HepG2 (cell line): ENCODE results near the gene MGST2. TPM values are rescaled to one million over a fixed set of nuclear protein-coding genes. Genes with fewer than 3 reads are reported as not detected.
A peak's percentile ranks its signal among the peaks of the same experiment; 100 is the strongest.

Experiments
- CCAR2 ChIP-seq: fragments of 200-400 bp; formaldehyde crosslinking; optimal IDR thresholded peaks from 2 replicates; pipeline ENCODE3; 2018; ENCODE audit warnings: low read depth, mild to moderate bottlenecking, low read length, moderate library complexity
- GTF2F1 ChIP-seq: fragments of 150-350 bp; IDR thresholded peaks from 2 replicates; pipeline ENCODE4 v1.6.1; 2014; ENCODE audit warnings: low read length
- RBFOX2 ChIP-seq: fragments of 200-400 bp; formaldehyde crosslinking; IDR thresholded peaks from 2 replicates; pipeline ENCODE4 v1.6.1; 2017; ENCODE audit warnings: low read depth, mild to moderate bottlenecking, low read length
- RXRB ChIP-seq: IDR thresholded peaks from 2 replicates; pipeline ENCODE4 v1.6.1; 2016; ENCODE audit warnings: borderline replicate concordance, missing genetic modification reagents, missing compliant biosample characterization
- ZMYM3 ChIP-seq: sonication (generic); formaldehyde crosslinking; IDR thresholded peaks from 2 replicates; pipeline ENCODE4 v1.5.1; 2020; ENCODE audit warnings: mild to moderate bottlenecking, missing genetic modification reagents
- ZNF280B ChIP-seq: sonication (generic); formaldehyde crosslinking; IDR thresholded peaks from 2 replicates; pipeline ENCODE4 v1.5.0; 2020; ENCODE audit warnings: missing genetic modification reagents, mild to moderate bottlenecking, borderline replicate concordance
- ZNF615 ChIP-seq: sonication (generic); formaldehyde crosslinking; IDR thresholded peaks from 2 replicates; pipeline ENCODE4 v1.5.0; 2020; ENCODE audit warnings: mild to moderate bottlenecking, missing genetic modification reagents, borderline replicate concordance
- polyA plus RNA-seq, 8 experiments: library from polyadenylated mRNA; depleted of rRNA in 3 of 8; stranded (reverse) in 7 of 8; unstranded in 1 of 8; fragments of >200 nt; fragmentation: Illumina TruSeq in 4 of 8; extraction: Trizol in 4 of 8; gene quantifications; 2 replicates each; pipeline versions ENCODE4 v1.2.1 to v1.2.3, GENCODE V29; 2011 to 2016; ENCODE audit warnings: low read depth in 4 of 8, missing spikeins in 1 of 8, mixed read lengths in 1 of 8; ENCODE audit not compliant: insufficient read depth in 1 of 8
- total RNA-seq, 5 experiments: library from RNA; depleted of rRNA; stranded (reverse); fragments of >200 nt; fragmentation: Illumina TruSeq; extraction: Trizol; gene quantifications; 2 replicates each; pipeline ENCODE4 v1.2.3, GENCODE V29; 2016; ENCODE audit warnings: low read depth in 1 of 5
- TF ChIP-seq, protein P1 (sequence below): sonication (generic); formaldehyde crosslinking; IDR thresholded peaks from 2 replicates; pipeline ENCODE4 v1.5.0; 2020; ENCODE audit warnings: mild to moderate bottlenecking, missing genetic modification reagents
- TF ChIP-seq, protein P2 (sequence below): IDR thresholded peaks from 2 replicates; pipeline ENCODE4 v1.6.1; 2018; ENCODE audit warnings: missing genetic modification reagents, mild to moderate bottlenecking, missing compliant biosample characterization

The MGST2 gene
- total and polyA plus RNA-seq, 2 of the 13 experiments (the other 11 are each of a cell fraction or from before 2014, with no cell fraction given) = 205 to 416 TPM

- TF ChIP-seq ZNF280B = no peak
- no peak for TF ChIP-seq RXRB (CRISPR knock-in tag)
- no peak for TF ChIP-seq GTF2F1
- TF ChIP-seq ZMYM3 = peak; percentile 26; the same call in 1 of the 2 replicates
- peak; percentile 75; the same call in 1 of the 2 replicates for TF ChIP-seq ZNF615 (CRISPR knock-in tag)
- 0 out of 2 replicates have a peak, but pooled peaks have one; percentile 4 for TF ChIP-seq RBFOX2
- TF ChIP-seq, protein P1, sequence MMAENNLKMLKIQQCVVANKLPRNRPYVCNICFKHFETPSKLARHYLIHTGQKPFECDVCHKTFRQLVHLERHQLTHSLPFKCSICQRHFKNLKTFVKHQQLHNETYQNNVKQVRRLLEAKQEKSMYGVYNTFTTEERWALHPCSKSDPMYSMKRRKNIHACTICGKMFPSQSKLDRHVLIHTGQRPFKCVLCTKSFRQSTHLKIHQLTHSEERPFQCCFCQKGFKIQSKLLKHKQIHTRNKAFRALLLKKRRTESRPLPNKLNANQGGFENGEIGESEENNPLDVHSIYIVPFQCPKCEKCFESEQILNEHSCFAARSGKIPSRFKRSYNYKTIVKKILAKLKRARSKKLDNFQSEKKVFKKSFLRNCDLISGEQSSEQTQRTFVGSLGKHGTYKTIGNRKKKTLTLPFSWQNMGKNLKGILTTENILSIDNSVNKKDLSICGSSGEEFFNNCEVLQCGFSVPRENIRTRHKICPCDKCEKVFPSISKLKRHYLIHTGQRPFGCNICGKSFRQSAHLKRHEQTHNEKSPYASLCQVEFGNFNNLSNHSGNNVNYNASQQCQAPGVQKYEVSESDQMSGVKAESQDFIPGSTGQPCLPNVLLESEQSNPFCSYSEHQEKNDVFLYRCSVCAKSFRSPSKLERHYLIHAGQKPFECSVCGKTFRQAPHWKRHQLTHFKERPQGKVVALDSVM (CRISPR knock-in tag) = peak; percentile 99
- TF ChIP-seq, protein P2, sequence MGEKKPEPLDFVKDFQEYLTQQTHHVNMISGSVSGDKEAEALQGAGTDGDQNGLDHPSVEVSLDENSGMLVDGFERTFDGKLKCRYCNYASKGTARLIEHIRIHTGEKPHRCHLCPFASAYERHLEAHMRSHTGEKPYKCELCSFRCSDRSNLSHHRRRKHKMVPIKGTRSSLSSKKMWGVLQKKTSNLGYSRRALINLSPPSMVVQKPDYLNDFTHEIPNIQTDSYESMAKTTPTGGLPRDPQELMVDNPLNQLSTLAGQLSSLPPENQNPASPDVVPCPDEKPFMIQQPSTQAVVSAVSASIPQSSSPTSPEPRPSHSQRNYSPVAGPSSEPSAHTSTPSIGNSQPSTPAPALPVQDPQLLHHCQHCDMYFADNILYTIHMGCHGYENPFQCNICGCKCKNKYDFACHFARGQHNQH (CRISPR knock-in tag) = no peak
- peak; percentile 23 for TF ChIP-seq CCAR2
Observed at GRCh38 chr4:139665079-139665689, 435 bp upstream of the MGST2 start (continued).
